Type B pancreatic cell (in vitro differentiated cells): ENCODE data around the gene SELENOI. TPM values are rescaled to one million over a fixed set of nuclear protein-coding genes. Genes with fewer than 3 reads are reported as not detected.

Source experiments
- DNase-seq: peaks from one replicate; pipeline ENCODE4 v3.0.0; 2021; ENCODE audit warnings: mixed read lengths; ENCODE audit not compliant: unreplicated experiment; ENCODE audit errors: extremely low spot score
- H3K27ac Mint-ChIP-seq: 2 replicates; pipeline ENCODE4 v1.8.0; 2021; ENCODE audit warnings: mild to moderate bottlenecking, mixed read lengths
- H3K27me3 Mint-ChIP-seq: 2 replicates; pipeline ENCODE4 v1.8.0; 2021; ENCODE audit warnings: mixed read lengths
- H3K36me3 Mint-ChIP-seq: 2 replicates; pipeline ENCODE4 v1.8.0; 2021; ENCODE audit warnings: mixed read lengths
- H3K4me1 Mint-ChIP-seq: one replicate; pipeline ENCODE4 v1.8.0; 2021; ENCODE audit warnings: mixed read lengths; ENCODE audit not compliant: unreplicated experiment
- H3K4me3 Mint-ChIP-seq: 2 replicates; pipeline ENCODE4 v1.8.0; 2021; ENCODE audit warnings: mild to moderate bottlenecking, mixed read lengths
- H3K9me3 Mint-ChIP-seq: 2 replicates; pipeline ENCODE4 v1.8.0; 2021; ENCODE audit warnings: mixed read lengths
- total RNA-seq: library from RNA; stranded (reverse); gene quantifications from 2 replicates; pipeline ENCODE4 v1.2.1, GENCODE V29; 2021; ENCODE audit warnings: low replicate concordance
- TF ChIP-seq, protein P1 (sequence below): fragments of 200-600 bp; sonication (generic); conservative IDR thresholded peaks from 2 replicates; pipeline ENCODE4 v1.5.0; 2021; ENCODE audit warnings: antibody characterized with exemption, mild to moderate bottlenecking

SELENOI gene
- total RNA-seq, 1 donor from 2014 or later = 38.8 TPM

GRCh38 chr2:26429779-26430578, 84.0 kb downstream of the SELENOI start:
- Mint-ChIP-seq H3K9me3 (no peaks in the 10 kb centered on the region), H3K4me3 (no peak overlapping the region), H3K27me3 (peaks cover 8% of the 10 kb centered on the region), H3K4me1 (no peaks in the 10 kb centered on the region), H3K27ac (no peak overlapping the region), H3K36me3 (peaks cover 2% of the 10 kb centered on the region)
- TF ChIP-seq, protein P1, sequence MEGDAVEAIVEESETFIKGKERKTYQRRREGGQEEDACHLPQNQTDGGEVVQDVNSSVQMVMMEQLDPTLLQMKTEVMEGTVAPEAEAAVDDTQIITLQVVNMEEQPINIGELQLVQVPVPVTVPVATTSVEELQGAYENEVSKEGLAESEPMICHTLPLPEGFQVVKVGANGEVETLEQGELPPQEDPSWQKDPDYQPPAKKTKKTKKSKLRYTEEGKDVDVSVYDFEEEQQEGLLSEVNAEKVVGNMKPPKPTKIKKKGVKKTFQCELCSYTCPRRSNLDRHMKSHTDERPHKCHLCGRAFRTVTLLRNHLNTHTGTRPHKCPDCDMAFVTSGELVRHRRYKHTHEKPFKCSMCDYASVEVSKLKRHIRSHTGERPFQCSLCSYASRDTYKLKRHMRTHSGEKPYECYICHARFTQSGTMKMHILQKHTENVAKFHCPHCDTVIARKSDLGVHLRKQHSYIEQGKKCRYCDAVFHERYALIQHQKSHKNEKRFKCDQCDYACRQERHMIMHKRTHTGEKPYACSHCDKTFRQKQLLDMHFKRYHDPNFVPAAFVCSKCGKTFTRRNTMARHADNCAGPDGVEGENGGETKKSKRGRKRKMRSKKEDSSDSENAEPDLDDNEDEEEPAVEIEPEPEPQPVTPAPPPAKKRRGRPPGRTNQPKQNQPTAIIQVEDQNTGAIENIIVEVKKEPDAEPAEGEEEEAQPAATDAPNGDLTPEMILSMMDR = no peak
- no peak for DNase-seq

DNA sequence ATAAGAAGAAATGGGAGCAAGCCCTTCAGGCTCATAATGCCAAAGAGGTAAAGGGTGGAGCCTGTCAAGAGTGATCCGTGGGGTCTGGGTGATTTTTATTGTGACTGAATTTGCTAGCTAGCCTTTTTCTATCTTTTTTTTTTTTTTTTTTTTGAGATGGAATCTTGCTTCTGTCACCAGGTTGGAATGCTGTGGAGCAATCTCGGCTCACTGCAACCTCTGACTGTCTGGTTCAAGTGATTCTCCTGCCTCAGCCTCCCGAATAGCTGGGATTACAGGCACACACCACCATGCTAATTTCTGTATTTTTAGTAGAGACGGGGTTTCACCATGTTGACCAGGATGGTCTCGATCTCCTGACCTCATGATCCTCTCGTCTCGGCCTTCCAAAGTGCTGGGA, 84.9 kb downstream of the SELENOI start:
- Mint-ChIP-seq H3K27ac (no peak overlapping the region), H3K36me3 (no peaks in the 10 kb centered on the region), H3K4me3 (no peak overlapping the region), H3K27me3 (peaks cover 8% of the 10 kb centered on the region), H3K4me1 (no peaks in the 10 kb centered on the region), H3K9me3 (no peaks in the 10 kb centered on the region)
- TF ChIP-seq, protein P1 = no peak
- DNase-seq = no peak

GRCh38 chr2:26432363-26432762, 86.4 kb downstream of the SELENOI start:
- Mint-ChIP-seq H3K27me3 (peaks cover 8% of the 10 kb centered on the region), H3K27ac (no peak overlapping the region), H3K4me1 (no peaks in the 10 kb centered on the region), H3K36me3 (no peaks in the 10 kb centered on the region), H3K4me3 (no peak overlapping the region), H3K9me3 (no peaks in the 10 kb centered on the region)
- no peak for DNase-seq
- TF ChIP-seq, protein P1 = no peak

- TF ChIP-seq, protein P1 = no peak
- H3K9me3 Mint-ChIP-seq = no peaks in the 10 kb centered on the region
- H3K4me1 Mint-ChIP-seq = no peaks in the 10 kb centered on the region
- H3K4me3 Mint-ChIP-seq = no peak overlapping the region
- no peaks in the 10 kb centered on the region for H3K36me3 Mint-ChIP-seq
- no peak overlapping the region for H3K27ac Mint-ChIP-seq
- no peak for DNase-seq
- H3K27me3 Mint-ChIP-seq = peaks cover 5% of the 10 kb centered on the region
Measured at GRCh38 chr2:26432859-26433258, 86.9 kb downstream of the SELENOI start.

- TF ChIP-seq, protein P1 = no peak
- H3K27ac Mint-ChIP-seq = no peak overlapping the region
- no peaks in the 10 kb centered on the region for H3K4me1 Mint-ChIP-seq
- no peaks in the 10 kb centered on the region for H3K9me3 Mint-ChIP-seq
- no peak for DNase-seq
- no peaks in the 10 kb centered on the region for H3K36me3 Mint-ChIP-seq
- peaks cover 8% of the 10 kb centered on the region for H3K27me3 Mint-ChIP-seq
- H3K4me3 Mint-ChIP-seq = no peak overlapping the region
Measured at GRCh38 chr2:26435106-26435505, 89.2 kb downstream of the SELENOI start.
